Lung microvascular endothelial cell (primary cell): Measurements from ENCODE around the gene TMEM248. TPM values are rescaled to one million over a fixed set of nuclear protein-coding genes. Genes with fewer than 3 reads are reported as not detected.
"Not testable (repeated sequence)": the region's sequence is repeated elsewhere in the genome, so short reads cannot be mapped to it uniquely, and the experiment has no call there.

Experiments
- DNase-seq, 2 donors: peaks; one replicate each; pipeline versions ENCODE4 v3.0.0 to v3.0.0-alpha.2; 2010; ENCODE audit warnings: low read depth in 2 of 2
- total RNA-seq: library from RNA; depleted of rRNA; stranded (reverse); fragments of >200 nt; gene quantifications from 2 replicates; pipeline ENCODE4 v1.2.1, GENCODE V29; 2014

The TMEM248 gene
- total RNA-seq, 1 donor from 2014 or later: 67.1 TPM

GRCh38 chr7:66908598-66908997, 12.4 kb upstream of the TMEM248 start:
- not testable (repeated sequence) for DNase-seq

- no peak for DNase-seq
Measured at GRCh38 chr7:66910789-66911188, 10.2 kb upstream of the TMEM248 start.

GRCh38 chr7:66911191-66911590, 9.8 kb upstream of the TMEM248 start:
- not testable (repeated sequence) for DNase-seq

- no peak for DNase-seq
Measured at GRCh38 chr7:66912195-66912594, 8.8 kb upstream of the TMEM248 start.

GRCh38 chr7:66913118-66914037, 7.6 kb upstream of the TMEM248 start:
- DNase-seq: no peak

GRCh38 chr7:66917904-66918303, 3.1 kb upstream of the TMEM248 start:
- DNase-seq: not testable (repeated sequence)

- no peak for DNase-seq
Measured at GRCh38 chr7:66919304-66919703, 1.7 kb upstream of the TMEM248 start.

- DNase-seq: no peak
Measured at GRCh38 chr7:66919704-66920103, 1.3 kb upstream of the TMEM248 start.

- DNase-seq: no peak
Measured at GRCh38 chr7:66920256-66920655, 769 bp upstream of the TMEM248 start.

- peak; percentile 35 to 38 for DNase-seq
Measured at GRCh38 chr7:66921396-66921917, 432 bp downstream of the TMEM248 start.

- DNase-seq: peak; percentile 23 to 37
Measured at GRCh38 chr7:66921918-66922486, 977 bp downstream of the TMEM248 start.

- no peak for DNase-seq
Measured at GRCh38 chr7:66925255-66925654, 4.2 kb downstream of the TMEM248 start.

- DNase-seq: no peak
Measured at GRCh38 chr7:66927348-66927948, 6.4 kb downstream of the TMEM248 start.

- DNase-seq: no peak
Measured at GRCh38 chr7:66928388-66928787, 7.4 kb downstream of the TMEM248 start.

- no peak for DNase-seq
Measured at GRCh38 chr7:66929165-66929564, 8.1 kb downstream of the TMEM248 start.

- no peak for DNase-seq
Measured at GRCh38 chr7:66929935-66930334, 8.9 kb downstream of the TMEM248 start.

- no peak for DNase-seq
Measured at GRCh38 chr7:66930341-66930740, 9.3 kb downstream of the TMEM248 start.

GRCh38 chr7:66933469-66933868, 12.4 kb downstream of the TMEM248 start:
- DNase-seq: no peak

- no peak for DNase-seq
Measured at GRCh38 chr7:66937940-66938339, 16.9 kb downstream of the TMEM248 start.

GRCh38 chr7:66939325-66939724, 18.3 kb downstream of the TMEM248 start:
- DNase-seq: no peak

- peak; percentile 71 to 83 for DNase-seq
Measured at GRCh38 chr7:66946545-66946944, 25.5 kb downstream of the TMEM248 start.

- DNase-seq: no peak
Measured at GRCh38 chr7:66948480-66949109, 27.6 kb downstream of the TMEM248 start.
